Sigmoid colon (tissue), 4 donors: ENCODE measurements around the gene STX18.

Experiments used
- CTCF ChIP-seq, 4 experiments: fragments of 450-650 bp in 3 of 4; fragments of 200-600 bp in 1 of 4; IDR thresholded peaks; one replicate each; pipeline ENCODE4 v1.5.1; 2016 to 2019; ENCODE audit warnings: antibody characterized with exemption in 4 of 4, mild to moderate bottlenecking in 3 of 4, moderate library complexity in 2 of 4
- EP300 ChIP-seq, 4 donors: sonication (generic); formaldehyde crosslinking; IDR thresholded peaks; one replicate each; pipeline ENCODE4 v1.6.1; 2017; ENCODE audit warnings: antibody characterized with exemption in 4 of 4
- POLR2A ChIP-seq, 2 donors: fragments of 450-650 bp; IDR thresholded peaks; one replicate each; pipeline ENCODE4 v1.6.1; 2016; ENCODE audit warnings: antibody characterized with exemption in 2 of 2, mild to moderate bottlenecking in 2 of 2, moderate library complexity in 2 of 2

DNA sequence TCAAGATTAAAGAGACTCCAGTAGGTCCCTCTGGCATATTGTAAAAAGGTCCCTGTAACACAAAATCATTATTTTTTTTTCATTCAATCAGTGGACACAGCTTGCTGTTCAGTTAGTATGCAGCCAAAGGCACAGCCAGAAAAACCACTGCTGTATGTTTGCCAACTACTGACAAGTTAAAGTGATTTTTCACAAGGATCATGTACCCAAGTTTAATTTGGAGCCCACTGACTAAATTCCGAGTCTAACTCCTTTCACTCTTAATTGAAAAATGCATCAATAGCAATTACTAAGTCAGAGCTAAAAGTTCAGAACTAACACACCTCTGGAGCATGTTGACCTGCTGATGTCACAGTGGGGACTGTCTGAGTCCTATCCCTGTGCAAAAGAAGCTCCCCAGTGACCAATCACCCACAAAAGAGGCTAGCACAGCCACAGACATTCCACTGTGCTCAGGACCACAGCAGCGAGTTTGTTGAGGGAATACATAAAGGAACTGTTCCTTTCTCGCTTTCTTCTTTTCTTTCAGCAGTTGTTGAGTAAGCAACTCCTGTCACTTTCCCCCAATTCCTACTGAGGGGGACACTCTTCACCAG is 60.4 kb downstream of the STX18 start:
- TF ChIP-seq POLR2A (IDR thresholded peaks at IDR 0.05) (no peak), CTCF (IDR thresholded peaks at IDR 0.05) (no peak), EP300 (IDR thresholded peaks at IDR 0.05) (no peak)
